ENCODE measurements around the gene BATF3. TPM values are rescaled to one million over a fixed set of nuclear protein-coding genes. Genes with fewer than 3 reads are reported as not detected.
"Not testable (repeated sequence)": the region's sequence is repeated elsewhere in the genome, so short reads cannot be mapped to it uniquely, and the experiment has no call there.

The BATF3 gene
- polyA plus RNA-seq, 4 donors, result 1.2 to 1.4 (median 1.2) TPM

GRCh38 chr1:212665241-212666115 is 34.2 kb downstream of the BATF3 start:
- peak; percentile 56 to 80 (median 65) for DNase-seq (ENCODE audit: low read depth in 4 of 4, low spot score in 3 of 4)

- DNase-seq (ENCODE audit: low read depth in 4 of 4, low spot score in 3 of 4), result no peak
Observed at GRCh38 chr1:212664409-212665199, 35.0 kb downstream of the BATF3 start.

GRCh38 chr1:212658250-212658649 is 41.4 kb downstream of the BATF3 start:
- DNase-seq (ENCODE audit: low read depth in 4 of 4, low spot score in 3 of 4), result not testable (repeated sequence)

- DNase-seq (ENCODE audit: low read depth in 4 of 4, low spot score in 3 of 4), result no peak
Observed at GRCh38 chr1:212656730-212657129, 42.9 kb downstream of the BATF3 start.

- no peak for DNase-seq (ENCODE audit: low read depth in 4 of 4, low spot score in 3 of 4)
Observed at GRCh38 chr1:212655668-212656440, 43.8 kb downstream of the BATF3 start.

GRCh38 chr1:212652609-212653008 is 47.0 kb downstream of the BATF3 start:
- no peak for DNase-seq (ENCODE audit: low read depth in 4 of 4, low spot score in 3 of 4)

GRCh38 chr1:212651977-212652376 is 47.7 kb downstream of the BATF3 start:
- no peak for DNase-seq (ENCODE audit: low read depth in 4 of 4, low spot score in 3 of 4)

GRCh38 chr1:212651521-212651920 is 48.1 kb downstream of the BATF3 start:
- no peak for DNase-seq (ENCODE audit: low read depth in 4 of 4, low spot score in 3 of 4)

GRCh38 chr1:212650228-212650627 is 49.4 kb downstream of the BATF3 start:
- no peak for DNase-seq (ENCODE audit: low read depth in 4 of 4, low spot score in 3 of 4)

GRCh38 chr1:212649020-212649419 is 50.6 kb downstream of the BATF3 start:
- DNase-seq (ENCODE audit: low read depth in 4 of 4, low spot score in 3 of 4), result no peak

- DNase-seq (ENCODE audit: low read depth in 4 of 4, low spot score in 3 of 4), result no peak
Observed at GRCh38 chr1:212648431-212648830, 51.2 kb downstream of the BATF3 start.

GRCh38 chr1:212647004-212647403 is 52.6 kb downstream of the BATF3 start:
- no peak for DNase-seq (ENCODE audit: low read depth in 4 of 4, low spot score in 3 of 4)

GRCh38 chr1:212646588-212646987 is 53.1 kb downstream of the BATF3 start:
- no peak for DNase-seq (ENCODE audit: low read depth in 4 of 4, low spot score in 3 of 4)

GRCh38 chr1:212645546-212646543 is 53.8 kb downstream of the BATF3 start:
- DNase-seq (ENCODE audit: low read depth in 4 of 4, low spot score in 3 of 4), result no peak

GRCh38 chr1:212644866-212645545 is 54.6 kb downstream of the BATF3 start:
- DNase-seq (ENCODE audit: low read depth in 4 of 4, low spot score in 3 of 4), result no peak

GRCh38 chr1:212643877-212644276 is 55.8 kb downstream of the BATF3 start:
- no peak for DNase-seq (ENCODE audit: low read depth in 4 of 4, low spot score in 3 of 4)

- no peak for DNase-seq (ENCODE audit: low read depth in 4 of 4, low spot score in 3 of 4)
Observed at GRCh38 chr1:212641956-212642355, 57.7 kb downstream of the BATF3 start.

GRCh38 chr1:212640223-212640878 is 59.3 kb downstream of the BATF3 start:
- no peak for DNase-seq (ENCODE audit: low read depth in 4 of 4, low spot score in 3 of 4)

GRCh38 chr1:212639524-212639923 is 60.1 kb downstream of the BATF3 start:
- DNase-seq (ENCODE audit: low read depth in 4 of 4, low spot score in 3 of 4), result not testable (repeated sequence)

Data from right renal pelvis (tissue), 4 donors.